ENCODE measurements around the gene TPST2.
A peak's percentile ranks its signal among the peaks of the same experiment; 100 is the strongest.

Gene TPST2

DNA sequence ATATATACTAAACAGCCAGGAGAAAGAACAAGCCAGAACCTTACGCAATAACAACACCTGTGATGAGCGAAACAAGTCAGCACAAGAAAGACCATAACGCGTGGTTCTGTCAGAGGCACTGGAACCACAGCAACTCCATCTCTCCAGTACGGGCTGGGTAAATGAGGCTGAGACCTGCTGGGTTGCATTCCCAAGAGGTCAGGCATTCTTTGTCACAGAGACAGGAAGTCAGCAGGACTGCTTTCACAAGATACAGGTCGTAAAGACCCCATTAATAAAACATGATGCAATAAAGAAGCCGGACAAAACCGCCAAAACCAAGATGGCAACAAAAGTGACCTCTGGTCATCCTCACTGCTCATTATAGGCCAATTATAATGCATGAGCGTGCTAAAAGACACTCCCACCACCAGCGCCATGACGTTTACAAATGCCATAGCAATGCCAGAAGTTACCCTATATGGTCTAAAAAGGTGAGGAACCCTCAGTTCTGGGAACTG lies 21.7 kb downstream of the TPST2 start:
- peak; percentile 20 for DNase-seq
- Mint-ChIP-seq H3K27me3 (ENCODE audit: low read depth, poor library complexity) (peaks cover 4% of the 10 kb centered on the region), H3K27ac (peak overlapping the region; percentile 68), H3K36me3 (ENCODE audit: low read depth) (no peaks in the 10 kb centered on the region), H3K9me3 (no peaks in the 10 kb centered on the region), H3K4me3 (peak overlapping the region; percentile 9), H3K4me1 (peaks cover 30% of the 10 kb centered on the region)
- TF ChIP-seq, protein P1, sequence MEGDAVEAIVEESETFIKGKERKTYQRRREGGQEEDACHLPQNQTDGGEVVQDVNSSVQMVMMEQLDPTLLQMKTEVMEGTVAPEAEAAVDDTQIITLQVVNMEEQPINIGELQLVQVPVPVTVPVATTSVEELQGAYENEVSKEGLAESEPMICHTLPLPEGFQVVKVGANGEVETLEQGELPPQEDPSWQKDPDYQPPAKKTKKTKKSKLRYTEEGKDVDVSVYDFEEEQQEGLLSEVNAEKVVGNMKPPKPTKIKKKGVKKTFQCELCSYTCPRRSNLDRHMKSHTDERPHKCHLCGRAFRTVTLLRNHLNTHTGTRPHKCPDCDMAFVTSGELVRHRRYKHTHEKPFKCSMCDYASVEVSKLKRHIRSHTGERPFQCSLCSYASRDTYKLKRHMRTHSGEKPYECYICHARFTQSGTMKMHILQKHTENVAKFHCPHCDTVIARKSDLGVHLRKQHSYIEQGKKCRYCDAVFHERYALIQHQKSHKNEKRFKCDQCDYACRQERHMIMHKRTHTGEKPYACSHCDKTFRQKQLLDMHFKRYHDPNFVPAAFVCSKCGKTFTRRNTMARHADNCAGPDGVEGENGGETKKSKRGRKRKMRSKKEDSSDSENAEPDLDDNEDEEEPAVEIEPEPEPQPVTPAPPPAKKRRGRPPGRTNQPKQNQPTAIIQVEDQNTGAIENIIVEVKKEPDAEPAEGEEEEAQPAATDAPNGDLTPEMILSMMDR (IDR thresholded peaks at IDR 0.05): no peak

DNA sequence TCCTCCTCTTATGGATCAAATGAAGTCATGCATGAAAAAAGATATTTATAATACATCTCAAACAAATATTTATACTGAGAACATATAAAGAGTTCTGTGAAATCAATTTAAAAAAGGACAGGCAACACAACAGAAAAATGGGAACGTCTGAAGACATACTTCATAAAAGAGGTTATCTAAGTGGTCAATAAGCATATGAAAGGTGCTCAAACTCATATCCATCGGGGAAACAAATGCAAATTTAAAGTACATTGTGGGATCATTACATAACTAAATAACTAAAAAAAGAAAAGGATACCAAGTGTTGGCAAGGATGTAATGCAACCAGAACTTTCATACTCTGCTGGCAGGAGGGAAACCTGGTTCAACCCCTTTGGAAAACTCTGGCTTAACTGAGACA lies 22.3 kb downstream of the TPST2 start:
- no peak overlapping the region for H3K27ac Mint-ChIP-seq
- H3K9me3 Mint-ChIP-seq: no peaks in the 10 kb centered on the region
- TF ChIP-seq, protein P1 (IDR thresholded peaks at IDR 0.05): no peak
- DNase-seq: no peak
- no peak overlapping the region for H3K4me3 Mint-ChIP-seq
- no peaks in the 10 kb centered on the region for H3K36me3 Mint-ChIP-seq (ENCODE audit: low read depth)
- H3K27me3 Mint-ChIP-seq (ENCODE audit: low read depth, poor library complexity): peaks cover 4% of the 10 kb centered on the region
- peaks cover 29% of the 10 kb centered on the region for H3K4me1 Mint-ChIP-seq

DNA sequence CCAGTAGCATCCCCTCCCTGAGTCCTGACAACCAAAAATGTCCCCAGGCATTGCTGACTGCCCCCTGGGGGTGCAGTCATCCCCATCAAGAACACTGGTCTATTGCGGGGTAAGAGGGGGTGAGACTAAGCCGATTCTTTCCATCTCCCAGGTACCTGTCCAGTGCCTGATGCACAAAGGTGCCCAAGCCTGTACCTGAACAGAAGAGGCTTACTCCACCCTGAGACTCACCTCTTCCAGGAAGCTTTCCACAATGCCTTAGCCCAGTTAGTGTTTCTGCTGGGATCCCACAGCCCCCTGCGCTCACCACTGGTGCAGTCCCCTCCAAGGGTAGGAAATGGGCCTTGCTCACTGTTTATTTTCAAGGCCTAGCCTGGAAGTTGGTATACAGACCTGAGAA lies 22.9 kb downstream of the TPST2 start:
- H3K4me3 Mint-ChIP-seq: no peak overlapping the region
- H3K9me3 Mint-ChIP-seq: no peaks in the 10 kb centered on the region
- no peaks in the 10 kb centered on the region for H3K36me3 Mint-ChIP-seq (ENCODE audit: low read depth)
- TF ChIP-seq, protein P1 (IDR thresholded peaks at IDR 0.05): no peak
- peaks cover 4% of the 10 kb centered on the region for H3K27me3 Mint-ChIP-seq (ENCODE audit: low read depth, poor library complexity)
- H3K27ac Mint-ChIP-seq: no peak overlapping the region
- peaks cover 29% of the 10 kb centered on the region for H3K4me1 Mint-ChIP-seq
- DNase-seq: no peak

DNA sequence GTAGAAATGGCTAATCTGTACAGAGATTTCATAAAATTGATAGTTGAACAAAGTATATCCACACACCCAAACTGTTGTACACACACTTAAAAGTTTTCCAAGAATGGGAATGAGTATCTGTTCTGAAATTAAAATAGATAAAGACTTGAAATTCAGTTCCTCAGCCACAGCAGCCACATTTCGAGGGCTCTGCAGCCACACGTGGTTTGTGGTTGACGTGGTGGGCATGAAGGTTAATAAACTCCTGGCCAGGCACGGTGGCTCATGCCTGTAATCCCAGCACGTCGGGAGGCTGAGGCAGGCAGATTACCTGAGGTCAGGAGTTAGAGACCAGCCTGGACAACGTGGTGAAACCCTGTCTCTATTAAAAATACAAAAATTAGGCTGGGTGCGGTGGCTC lies 24.0 kb downstream of the TPST2 start:
- TF ChIP-seq, protein P1 (IDR thresholded peaks at IDR 0.05): no peak
- DNase-seq: no peak
- Mint-ChIP-seq H3K27ac (no peak overlapping the region), H3K27me3 (ENCODE audit: low read depth, poor library complexity) (no peaks in the 10 kb centered on the region), H3K9me3 (no peaks in the 10 kb centered on the region), H3K4me1 (peaks cover 28% of the 10 kb centered on the region), H3K4me3 (no peak overlapping the region), H3K36me3 (ENCODE audit: low read depth) (no peaks in the 10 kb centered on the region)

DNA sequence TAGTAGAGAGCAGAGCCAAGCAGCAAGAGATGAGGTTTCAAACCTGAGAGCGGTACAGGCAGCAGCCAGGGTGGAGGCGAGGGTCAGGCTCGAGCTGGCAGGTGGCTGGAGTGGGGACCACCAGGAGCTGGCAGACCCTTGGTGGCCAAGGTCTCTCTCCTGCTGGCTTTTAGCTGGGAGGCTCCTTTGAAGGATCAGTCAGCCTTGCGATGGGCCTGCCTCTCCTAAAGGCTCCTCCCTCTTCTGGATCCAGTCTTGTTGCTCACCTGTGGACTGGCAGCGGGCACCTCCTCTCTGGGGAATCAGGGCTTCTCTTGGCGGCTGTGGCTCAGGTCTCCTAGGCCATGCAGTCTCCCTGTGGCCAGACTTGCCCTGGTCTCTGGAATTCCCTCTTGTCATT lies 24.8 kb downstream of the TPST2 start:
- H3K27me3 Mint-ChIP-seq (ENCODE audit: low read depth, poor library complexity): no peaks in the 10 kb centered on the region
- TF ChIP-seq, protein P1 (IDR thresholded peaks at IDR 0.05): no peak
- no peak overlapping the region for H3K27ac Mint-ChIP-seq
- H3K4me1 Mint-ChIP-seq: peaks cover 21% of the 10 kb centered on the region
- H3K9me3 Mint-ChIP-seq: no peaks in the 10 kb centered on the region
- DNase-seq: no peak
- H3K4me3 Mint-ChIP-seq: no peak overlapping the region
- no peaks in the 10 kb centered on the region for H3K36me3 Mint-ChIP-seq (ENCODE audit: low read depth)

DNA sequence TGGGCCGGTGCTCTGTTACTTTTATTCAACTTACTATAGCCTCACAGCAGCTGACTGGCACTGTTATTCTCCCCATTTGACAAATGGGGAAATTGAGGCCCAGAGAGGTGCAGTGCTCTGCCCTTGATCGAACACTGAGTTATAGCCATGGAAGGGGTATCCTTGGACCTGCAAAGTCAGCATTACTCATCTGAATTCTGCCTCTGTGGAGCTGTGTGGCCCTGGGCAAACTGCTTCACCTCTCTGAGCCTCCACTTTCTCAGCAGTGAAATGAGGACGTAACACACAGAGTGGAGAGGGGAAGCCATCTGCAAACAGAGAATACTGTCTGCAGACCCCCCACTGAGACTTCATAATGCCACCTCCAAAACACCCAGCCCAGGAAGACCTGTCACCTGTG lies 25.3 kb downstream of the TPST2 start:
- TF ChIP-seq, protein P1 (IDR thresholded peaks at IDR 0.05): no peak
- Mint-ChIP-seq H3K36me3 (ENCODE audit: low read depth) (no peaks in the 10 kb centered on the region), H3K27ac (no peak overlapping the region), H3K4me3 (no peak overlapping the region), H3K4me1 (peaks cover 21% of the 10 kb centered on the region), H3K27me3 (ENCODE audit: low read depth, poor library complexity) (no peaks in the 10 kb centered on the region), H3K9me3 (no peaks in the 10 kb centered on the region)
- DNase-seq: no peak
